Endothelial cell of umbilical vein (primary cell): ENCODE measurements around the gene MYOCD. TPM values are rescaled to one million over a fixed set of nuclear protein-coding genes. Genes with fewer than 3 reads are reported as not detected.

ENCODE experiments used
- BruUV-seq: library from RNA; stranded (reverse); fragments of 400-500 nt; replicated peaks from 2 replicates; lab custom pipeline; 2021; lab: Mats Ljungman, UMichigan
- CTCF ChIA-PET: fragments of 300-600, 350-600 bp; sonication (Branson Sonifier 250); formaldehyde crosslinking; loops from one replicate; lab custom pipeline; 2021; ENCODE audit warnings: antibody characterized with exemption, inconsistent platforms; lab: Charles Lee
- POLR2A ChIA-PET: fragments of 300-600, 350-600 bp; sonication (Branson Sonifier 250); formaldehyde crosslinking; loops from one replicate; lab custom pipeline; 2021; ENCODE audit warnings: antibody characterized with exemption, inconsistent platforms; lab: Charles Lee
- DNase-seq: peaks from one replicate; pipeline ENCODE4 v3.0.0-alpha.2; 2011; ENCODE audit warnings: low read depth, low spot score
- FAIRE-seq: peaks from 2 replicates; lab custom pipeline; 2011; peaks lifted over from hg19 to GRCh38; lab: Jason Lieb, UNC
- H2AFZ ChIP-seq: 2 replicates; pipeline ENCODE4 v1.6.0; 2012; ENCODE audit warnings: low read depth, low read length, control low read depth, inconsistent platforms
- H3K27ac ChIP-seq: 2 replicates; pipeline ENCODE4 v1.5.1; 2011; ENCODE audit warnings: low read depth, mild to moderate bottlenecking, control low read depth, low read length, moderate library complexity; ENCODE audit not compliant: insufficient read depth
- H3K27me3 ChIP-seq, 2 experiments: 2 replicates each; pipeline versions ENCODE4 v1.6.0 to v1.6.1; 2011; ENCODE audit warnings: low read length in 2 of 2, mixed read lengths in 1 of 2; ENCODE audit not compliant: control insufficient read depth in 2 of 2, insufficient read depth in 2 of 2
- H3K36me3 ChIP-seq, 2 experiments: 2 replicates in 1 of 2; 3 replicates in 1 of 2; pipeline ENCODE4 v1.5.1; 2011; ENCODE audit warnings: low read length in 2 of 2, mild to moderate bottlenecking in 1 of 2, moderate library complexity in 1 of 2; ENCODE audit not compliant: control insufficient read depth in 2 of 2, insufficient read depth in 2 of 2; ENCODE audit errors: extremely low read depth in 1 of 2
- H3K4me1 ChIP-seq: 3 replicates; pipeline ENCODE4 v1.5.1; 2011; ENCODE audit warnings: mild to moderate bottlenecking, low read length; ENCODE audit not compliant: control insufficient read depth, insufficient read depth; ENCODE audit errors: extremely low read depth
- H3K4me2 ChIP-seq: 2 replicates; pipeline ENCODE4 v1.6.1; 2011; ENCODE audit warnings: low read length, control low read depth, mixed read lengths; ENCODE audit not compliant: insufficient read depth
- H3K4me3 ChIP-seq, 3 experiments: fragments of 200-600 bp in 1 of 3; sonication (generic), shearing (Covaris generic) in 1 of 3; replicated peaks in 1 of 3; 2 replicates each; pipeline ENCODE4 v1.5.1; 2011 to 2016; ENCODE audit warnings: control low read depth in 3 of 3, low read length in 3 of 3, mild to moderate bottlenecking in 2 of 3, inconsistent platforms in 1 of 3, low read depth in 1 of 3, moderate library complexity in 1 of 3; ENCODE audit not compliant: insufficient read depth in 1 of 3
- H3K79me2 ChIP-seq: 2 replicates; pipeline ENCODE4 v1.6.0; 2012; ENCODE audit warnings: low read length, inconsistent platforms; ENCODE audit not compliant: control insufficient read depth, insufficient read depth
- H3K9ac ChIP-seq: replicated peaks from 2 replicates; pipeline ENCODE3; 2011; ENCODE audit warnings: low read length, control low read depth; ENCODE audit not compliant: insufficient read depth; ENCODE audit errors: extremely low read depth
- H3K9me1 ChIP-seq: replicated peaks from 3 replicates; pipeline ENCODE4 v1.6.0; 2011; ENCODE audit warnings: mild to moderate bottlenecking, low read length; ENCODE audit not compliant: control insufficient read depth, insufficient read depth; ENCODE audit errors: extremely low read depth
- H3K9me3 ChIP-seq: replicated peaks from 2 replicates; pipeline ENCODE4 v1.5.1; 2012; ENCODE audit warnings: low read length, inconsistent platforms; ENCODE audit not compliant: control insufficient read depth, insufficient read depth
- H4K20me1 ChIP-seq: replicated peaks from 2 replicates; pipeline ENCODE3; 2011; ENCODE audit warnings: mild to moderate bottlenecking, low read length; ENCODE audit not compliant: control insufficient read depth, insufficient read depth; ENCODE audit errors: extremely low read depth
- CTCF ChIP-seq, 2 donors: IDR thresholded peaks; 1 replicate in 1 of 2; 2 replicates in 1 of 2; pipeline ENCODE4 v1.5.1; 2011; ENCODE audit warnings: low read length in 2 of 2, mild to moderate bottlenecking in 2 of 2, moderate library complexity in 2 of 2, control low read depth in 1 of 2, inconsistent platforms in 1 of 2, low read depth in 1 of 2; ENCODE audit not compliant: insufficient read depth in 1 of 2; ENCODE audit errors: extremely low read depth in 1 of 2
- EZH2 ChIP-seq: IDR thresholded peaks from 2 replicates; pipeline ENCODE4 v1.6.1; 2012; ENCODE audit warnings: borderline replicate concordance, low read depth, mild to moderate bottlenecking, moderate library complexity, low read length, inconsistent platforms; ENCODE audit not compliant: severe bottlenecking
- FOS ChIP-seq: IDR thresholded peaks from 2 replicates; pipeline ENCODE4 v1.6.1; 2011; ENCODE audit warnings: mild to moderate bottlenecking, low read length, moderate library complexity, borderline replicate concordance; ENCODE audit not compliant: insufficient read depth
- GATA2 ChIP-seq: IDR thresholded peaks from 2 replicates; pipeline ENCODE4 v1.7.0; 2011; ENCODE audit warnings: low read depth, mild to moderate bottlenecking, moderate library complexity, mixed read lengths, low read length; ENCODE audit not compliant: insufficient read length, insufficient read depth
- JUN ChIP-seq: IDR thresholded peaks from 2 replicates; pipeline ENCODE4 v1.6.1; 2011; ENCODE audit warnings: borderline replicate concordance, low read depth; ENCODE audit not compliant: insufficient read length, insufficient read depth
- MYC ChIP-seq: IDR thresholded peaks from one replicate; pipeline ENCODE4 v1.6.1; 2011; ENCODE audit warnings: mild to moderate bottlenecking, low read depth, low read length
- POLR2A ChIP-seq: IDR thresholded peaks from 2 replicates; pipeline ENCODE4 v1.6.1; 2012; ENCODE audit warnings: low read depth, mild to moderate bottlenecking, control low read depth, low read length
- POLR2AphosphoS5 ChIP-seq: IDR thresholded peaks from 2 replicates; pipeline ENCODE4 v1.6.1; 2012; ENCODE audit warnings: low read depth, mild to moderate bottlenecking, control low read depth, low read length, moderate library complexity; ENCODE audit not compliant: insufficient read depth
- dilution Hi-C: fragments of 300-500 bp; cut with MboI; formaldehyde crosslinking; loops from one replicate; pipeline ENCODE4 v1.15.0; 2019; ENCODE audit warnings: low sequenced_read_pairs; ENCODE audit not compliant: extremely low pct_ligation_motif_present
- intact Hi-C: fragments of 100-400 bp; cut with micrococcal nuclease; formaldehyde crosslinking; loops from one replicate; pipeline ENCODE4 v1.10.0; 2022
- polyA plus RNA-seq, 4 experiments: library from polyadenylated mRNA; depleted of rRNA in 3 of 4; stranded (reverse) in 3 of 4; unstranded in 1 of 4; fragments of >200 nt; gene quantifications; 2 replicates each; pipeline versions ENCODE4 v1.2.1 to v1.2.3, GENCODE V29; 2011 to 2012; ENCODE audit warnings: missing spikeins in 1 of 4
- total RNA-seq: library from RNA; stranded (reverse); gene quantifications from 2 replicates; pipeline ENCODE4 v1.2.3, GENCODE V29; 2021
- TF ChIP-seq, protein P1 (sequence below): IDR thresholded peaks from 2 replicates; pipeline ENCODE4 v1.6.1; 2011; ENCODE audit not compliant: insufficient read depth, insufficient read length

The MYOCD gene
- total and polyA plus RNA-seq, 2 donors (not counting 3 experiments of a cell fraction or from before 2014, with no cell fraction given): not detected

- Histone ChIP-seq H3K4me3 (no peak overlapping the region), H3K36me3 (no peaks in the 10 kb centered on the region), H3K27ac (no peak overlapping the region), H3K9me3 (no peaks in the 10 kb centered on the region), H3K9ac (no peak overlapping the region), H3K27me3 (no peaks in the 10 kb centered on the region), H4K20me1 (no peaks in the 10 kb centered on the region), H3K4me2 (no peak overlapping the region), H3K9me1 (no peaks in the 10 kb centered on the region), H2AFZ (no peak overlapping the region), H3K4me1 (no peaks in the 10 kb centered on the region), H3K79me2 (no peaks in the 10 kb centered on the region)
- no peak for FAIRE-seq
- TF ChIP-seq, protein P1, sequence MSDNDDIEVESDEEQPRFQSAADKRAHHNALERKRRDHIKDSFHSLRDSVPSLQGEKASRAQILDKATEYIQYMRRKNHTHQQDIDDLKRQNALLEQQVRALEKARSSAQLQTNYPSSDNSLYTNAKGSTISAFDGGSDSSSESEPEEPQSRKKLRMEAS: no peak
- no peak for TF ChIP-seq GATA2
- TF ChIP-seq MYC: no peak
- TF ChIP-seq JUN: no peak
- no peak for TF ChIP-seq POLR2AphosphoS5
- TF ChIP-seq POLR2A: no peak
- POLR2A ChIA-PET: no interaction called here
- BruUV-seq: no TSS peak
- intact Hi-C loops: no loop called here
- dilution Hi-C loops: no loop called here
- CTCF ChIA-PET: no interaction called here
- DNase-seq: no peak
Observed at GRCh38 chr17:12623220-12623848, 42.4 kb upstream of the MYOCD start.

DNA sequence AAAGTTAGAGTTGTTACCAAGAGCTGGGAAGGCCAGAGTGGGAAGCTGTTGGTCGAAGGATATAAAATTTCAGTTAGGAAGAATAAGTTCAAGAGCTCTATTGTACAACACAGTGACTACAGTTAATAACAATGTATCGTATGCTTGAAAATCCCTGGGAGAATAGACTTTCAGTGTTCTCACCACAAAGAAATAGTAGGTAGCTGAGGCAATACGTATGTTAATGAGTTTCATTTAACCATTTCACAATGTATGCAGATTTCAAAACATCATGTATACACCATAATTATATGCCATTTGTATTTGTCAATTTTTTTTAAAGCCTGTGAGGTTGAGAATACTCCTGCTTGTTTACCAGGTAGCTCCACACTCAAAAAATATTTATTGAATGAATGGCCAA, 41.5 kb upstream of the MYOCD start:
- POLR2A ChIA-PET: no interaction called here
- DNase-seq (no peak), FAIRE-seq (no peak)
- H3K79me2 ChIP-seq: no peaks in the 10 kb centered on the region
- H3K4me2 ChIP-seq: no peak overlapping the region
- intact Hi-C loops (no loop called here), dilution Hi-C loops (no loop called here)
- no peak overlapping the region for H3K9ac ChIP-seq
- no TSS peak for BruUV-seq
- H4K20me1 ChIP-seq: no peaks in the 10 kb centered on the region
- no peak overlapping the region for H2AFZ ChIP-seq
- H3K9me1 ChIP-seq: no peaks in the 10 kb centered on the region
- H3K27me3 ChIP-seq: no peaks in the 10 kb centered on the region
- H3K4me3 ChIP-seq: no peak overlapping the region
- H3K4me1 ChIP-seq: no peaks in the 10 kb centered on the region
- no peaks in the 10 kb centered on the region for H3K9me3 ChIP-seq
- no peak for TF ChIP-seq EZH2
- no peak for TF ChIP-seq GATA2
- no peak for TF ChIP-seq POLR2A
- no peak for TF ChIP-seq CTCF (IDR thresholded peaks at IDR 0.05; ENCODE audit: extremely low read depth in 1 of 2, insufficient read depth in 1 of 2, low read depth in 1 of 2, low read length in 2 of 2)
- TF ChIP-seq POLR2AphosphoS5: no peak
- TF ChIP-seq, protein P1: no peak
- no peak for TF ChIP-seq MYC
- TF ChIP-seq JUN: no peak
- no peak for TF ChIP-seq FOS
- no peak overlapping the region for H3K27ac ChIP-seq
- CTCF ChIA-PET: no interaction called here
- no peaks in the 10 kb centered on the region for H3K36me3 ChIP-seq
